ENCODE data around the gene NOX3. TPM values are rescaled to one million over a fixed set of nuclear protein-coding genes. Genes with fewer than 3 reads are reported as not detected.
A peak's percentile ranks its signal among the peaks of the same experiment; 100 is the strongest.

NOX3 gene
- total and polyA plus RNA-seq, 2 experiments from 2014 or later, result not detected

GRCh38 chr6:155483858-155484257, 28.2 kb upstream of the NOX3 start (continued):
- TF ChIP-seq, protein P1, sequence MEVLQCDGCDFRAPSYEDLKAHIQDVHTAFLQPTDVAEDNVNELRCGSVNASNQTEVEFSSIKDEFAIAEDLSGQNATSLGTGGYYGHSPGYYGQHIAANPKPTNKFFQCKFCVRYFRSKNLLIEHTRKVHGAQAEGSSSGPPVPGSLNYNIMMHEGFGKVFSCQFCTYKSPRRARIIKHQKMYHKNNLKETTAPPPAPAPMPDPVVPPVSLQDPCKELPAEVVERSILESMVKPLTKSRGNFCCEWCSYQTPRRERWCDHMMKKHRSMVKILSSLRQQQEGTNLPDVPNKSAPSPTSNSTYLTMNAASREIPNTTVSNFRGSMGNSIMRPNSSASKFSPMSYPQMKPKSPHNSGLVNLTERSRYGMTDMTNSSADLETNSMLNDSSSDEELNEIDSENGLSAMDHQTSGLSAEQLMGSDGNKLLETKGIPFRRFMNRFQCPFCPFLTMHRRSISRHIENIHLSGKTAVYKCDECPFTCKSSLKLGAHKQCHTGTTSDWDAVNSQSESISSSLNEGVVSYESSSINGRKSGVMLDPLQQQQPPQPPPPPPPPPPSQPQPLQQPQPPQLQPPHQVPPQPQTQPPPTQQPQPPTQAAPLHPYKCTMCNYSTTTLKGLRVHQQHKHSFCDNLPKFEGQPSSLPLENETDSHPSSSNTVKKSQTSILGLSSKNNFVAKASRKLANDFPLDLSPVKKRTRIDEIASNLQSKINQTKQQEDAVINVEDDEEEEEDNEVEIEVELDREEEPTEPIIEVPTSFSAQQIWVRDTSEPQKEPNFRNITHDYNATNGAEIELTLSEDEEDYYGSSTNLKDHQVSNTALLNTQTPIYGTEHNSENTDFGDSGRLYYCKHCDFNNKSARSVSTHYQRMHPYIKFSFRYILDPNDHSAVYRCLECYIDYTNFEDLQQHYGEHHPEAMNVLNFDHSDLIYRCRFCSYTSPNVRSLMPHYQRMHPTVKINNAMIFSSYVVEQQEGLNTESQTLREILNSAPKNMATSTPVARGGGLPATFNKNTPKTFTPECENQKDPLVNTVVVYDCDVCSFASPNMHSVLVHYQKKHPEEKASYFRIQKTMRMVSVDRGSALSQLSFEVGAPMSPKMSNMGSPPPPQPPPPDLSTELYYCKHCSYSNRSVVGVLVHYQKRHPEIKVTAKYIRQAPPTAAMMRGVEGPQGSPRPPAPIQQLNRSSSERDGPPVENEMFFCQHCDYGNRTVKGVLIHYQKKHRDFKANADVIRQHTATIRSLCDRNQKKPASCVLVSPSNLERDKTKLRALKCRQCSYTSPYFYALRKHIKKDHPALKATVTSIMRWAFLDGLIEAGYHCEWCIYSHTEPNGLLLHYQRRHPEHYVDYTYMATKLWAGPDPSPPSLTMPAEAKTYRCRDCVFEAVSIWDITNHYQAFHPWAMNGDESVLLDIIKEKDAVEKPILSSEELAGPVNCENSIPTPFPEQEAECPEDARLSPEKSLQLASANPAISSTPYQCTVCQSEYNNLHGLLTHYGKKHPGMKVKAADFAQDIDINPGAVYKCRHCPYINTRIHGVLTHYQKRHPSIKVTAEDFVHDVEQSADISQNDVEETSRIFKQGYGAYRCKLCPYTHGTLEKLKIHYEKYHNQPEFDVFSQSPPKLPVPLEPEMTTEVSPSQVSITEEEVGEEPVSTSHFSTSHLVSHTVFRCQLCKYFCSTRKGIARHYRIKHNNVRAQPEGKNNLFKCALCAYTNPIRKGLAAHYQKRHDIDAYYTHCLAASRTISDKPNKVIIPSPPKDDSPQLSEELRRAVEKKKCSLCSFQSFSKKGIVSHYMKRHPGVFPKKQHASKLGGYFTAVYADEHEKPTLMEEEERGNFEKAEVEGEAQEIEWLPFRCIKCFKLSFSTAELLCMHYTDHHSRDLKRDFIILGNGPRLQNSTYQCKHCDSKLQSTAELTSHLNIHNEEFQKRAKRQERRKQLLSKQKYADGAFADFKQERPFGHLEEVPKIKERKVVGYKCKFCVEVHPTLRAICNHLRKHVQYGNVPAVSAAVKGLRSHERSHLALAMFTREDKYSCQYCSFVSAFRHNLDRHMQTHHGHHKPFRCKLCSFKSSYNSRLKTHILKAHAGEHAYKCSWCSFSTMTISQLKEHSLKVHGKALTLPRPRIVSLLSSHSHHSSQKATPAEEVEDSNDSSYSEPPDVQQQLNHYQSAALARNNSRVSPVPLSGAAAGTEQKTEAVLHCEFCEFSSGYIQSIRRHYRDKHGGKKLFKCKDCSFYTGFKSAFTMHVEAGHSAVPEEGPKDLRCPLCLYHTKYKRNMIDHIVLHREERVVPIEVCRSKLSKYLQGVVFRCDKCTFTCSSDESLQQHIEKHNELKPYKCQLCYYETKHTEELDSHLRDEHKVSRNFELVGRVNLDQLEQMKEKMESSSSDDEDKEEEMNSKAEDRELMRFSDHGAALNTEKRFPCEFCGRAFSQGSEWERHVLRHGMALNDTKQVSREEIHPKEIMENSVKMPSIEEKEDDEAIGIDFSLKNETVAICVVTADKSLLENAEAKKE (CRISPR knock-in tag; IDR thresholded peaks at IDR 0.05), result no peak

GRCh38 chr6:155481215-155481614, 25.6 kb upstream of the NOX3 start:
- Histone ChIP-seq H3K36me3 (ENCODE audit: insufficient read depth) (no peaks in the 10 kb centered on the region), H3K4me1 (ENCODE audit: insufficient read depth) (no peaks in the 10 kb centered on the region), H3K4me3 (no peak overlapping the region), H3K27ac (ENCODE audit: low read depth) (no peak overlapping the region), H3K9me2 (ENCODE audit: insufficient read depth) (no peaks in the 10 kb centered on the region), H2AFZ (0 out of 2 replicates have a peak overlapping the region, but pooled peaks have one; percentile 30), H3K79me2 (replicated peaks; ENCODE audit: insufficient read depth) (no peaks in the 10 kb centered on the region), H3K27me3 (ENCODE audit: insufficient read depth) (no peaks in the 10 kb centered on the region), H3K4me2 (no peak overlapping the region), H4K20me1 (replicated peaks; ENCODE audit: insufficient read depth) (no peaks in the 10 kb centered on the region), H3F3A (replicated peaks; ENCODE audit: low read depth) (no peaks in the 10 kb centered on the region)
- DNase-seq (ENCODE audit: low spot score) (no peak), ATAC-seq (no peak)
- no peak overlapping the region for H3K27ac Mint-ChIP-seq
- no peaks in the 10 kb centered on the region for H3K9me3 Mint-ChIP-seq
- H3K36me3 Mint-ChIP-seq (ENCODE audit: low read depth), result no peaks in the 10 kb centered on the region
- no peaks in the 10 kb centered on the region for H3K27me3 Mint-ChIP-seq (ENCODE audit: insufficient read depth, low read depth, poor library complexity)
- no peaks in the 10 kb centered on the region for H3K4me1 Mint-ChIP-seq
- H3K4me3 Mint-ChIP-seq, result no peak overlapping the region
- no peak for TF ChIP-seq ZNF114 (CRISPR knock-in tag; IDR thresholded peaks at IDR 0.05)
- TF ChIP-seq REST (IDR thresholded peaks at IDR 0.05; ENCODE audit: unreplicated experiment), result no peak
- no peak for TF ChIP-seq JUNB (IDR thresholded peaks at IDR 0.05; ENCODE audit: unreplicated experiment)
